Right lobe of liver (tissue), 6 donors: ENCODE results near the gene TNS1. TPM values are rescaled to one million over a fixed set of nuclear protein-coding genes. Genes with fewer than 3 reads are reported as not detected.

Experiments
- ATAC-seq, 4 donors: fragments of 200-7000 bp; cut with Tn5 transposase; one replicate each; pipeline ENCODE4 v1.9.1; 2020; ENCODE audit warnings: mild to moderate bottlenecking in 4 of 4, moderate library complexity in 4 of 4
- DNase-seq, 3 donors: peaks; one replicate each; pipeline ENCODE4 v3.0.0-alpha.2; 2020
- H3K27ac ChIP-seq, 3 donors: fragments of 200-600 bp; one replicate each; pipeline ENCODE4 v1.8.0; 2022
- H3K27me3 ChIP-seq, 2 donors: fragments of 200-600 bp; one replicate each; pipeline ENCODE4 v1.8.0; 2022
- H3K36me3 ChIP-seq, 4 donors: fragments of 200-600 bp; sonication (generic) in 1 of 4; one replicate each; pipeline versions ENCODE4 v1.5.1 to v1.8.0; 2017 to 2022; ENCODE audit warnings: control low read depth in 1 of 4
- H3K4me1 ChIP-seq, 4 donors: fragments of 200-600 bp; sonication (generic) in 1 of 4; one replicate each; pipeline versions ENCODE4 v1.5.1 to v1.8.0; 2017 to 2022; ENCODE audit warnings: control low read depth in 1 of 4
- H3K4me3 ChIP-seq, 3 donors: fragments of 200-600 bp; one replicate each; pipeline ENCODE4 v1.8.0; 2022
- H3K9me3 ChIP-seq, 4 donors: fragments of 200-600 bp; sonication (generic) in 1 of 4; one replicate each; pipeline versions ENCODE4 v1.5.1 to v1.8.0; 2017 to 2022; ENCODE audit warnings: control low read depth in 1 of 4
- CTCF ChIP-seq, 4 donors: fragments of 200-600 bp in 3 of 4; fragments of 450-650 bp in 1 of 4; IDR thresholded peaks; one replicate each; pipeline versions ENCODE4 v1.5.1 to v1.8.0; 2016 to 2022; ENCODE audit warnings: antibody characterized with exemption in 4 of 4, mild to moderate bottlenecking in 2 of 4
- POLR2A ChIP-seq: fragments of 450-650 bp; IDR thresholded peaks from one replicate; pipeline ENCODE4 v1.6.1; 2017; ENCODE audit warnings: antibody characterized with exemption, mild to moderate bottlenecking
- WGBS: methylation state at CpG from one replicate; pipeline ENCODE4 v1.1.6; 2018; ENCODE audit warnings: low coverage, low lambda C conversion rate; ENCODE audit not compliant: insufficient coverage; ENCODE audit errors: missing lambda C conversion rate; 5-methylcytosine and 5-hydroxymethylcytosine counted together
- intact Hi-C, 2 donors: fragments of 100-400 bp; cut with DNase I; formaldehyde crosslinking; loops; one replicate each; pipeline versions ENCODE4 v1.11.2 to v1.14.1; 2022
- total RNA-seq, 6 experiments: library from RNA; depleted of rRNA in 2 of 6; stranded (reverse); fragments of >200 nt in 2 of 6; fragmentation: NEBNext Ultra II Directional in 3 of 6; extraction: Animal tissue kit (Norgen Biotek cat#: 25700) in 3 of 6; gene quantifications; one replicate each; pipeline versions ENCODE4 v1.1.0 to v1.2.4, GENCODE V29; 2016 to 2023
- donor health status: DM: no; HTN: yes; CAD: no.
- donor health status: DM: no; HTN: no; CAD: no.
- donor health status: DM: no; HTN: no; CAD: no.
- donor health status: DM: no; HTN: yes; CAD: no.
- donor health status: DM: no; HTN: yes; CAD: no.

TNS1 gene
- total RNA-seq, 6 experiments from 2014 or later, result 68.4 to 209 (median 99.2) TPM

GRCh38 chr2:217911283-217912097 is 91.3 kb downstream of the TNS1 start:
- WGBS, result 32% methylated on average over 5 of the region's 9 CpGs
- TF ChIP-seq POLR2A, result no peak
- no peak for TF ChIP-seq CTCF (IDR thresholded peaks at IDR 0.05)
- peaks cover 0 to 7% (median 2%) of the 10 kb centered on the region in 4 donors for H3K36me3 ChIP-seq
- ATAC-seq, result peak in 3 of 4 donors; percentile 4 to 13 (median 6)
- no peaks in the 10 kb centered on the region for H3K9me3 ChIP-seq
- no peak for DNase-seq
- no peak overlapping the region for H3K4me3 ChIP-seq
- intact Hi-C loops, result no loop called here
- peaks cover 3 to 85% (median 48%) of the 10 kb centered on the region in 4 donors for H3K4me1 ChIP-seq
- no peaks in the 10 kb centered on the region for H3K27me3 ChIP-seq
- peak overlapping the region; percentile 64 to 79 (median 67) for H3K27ac ChIP-seq

DNA sequence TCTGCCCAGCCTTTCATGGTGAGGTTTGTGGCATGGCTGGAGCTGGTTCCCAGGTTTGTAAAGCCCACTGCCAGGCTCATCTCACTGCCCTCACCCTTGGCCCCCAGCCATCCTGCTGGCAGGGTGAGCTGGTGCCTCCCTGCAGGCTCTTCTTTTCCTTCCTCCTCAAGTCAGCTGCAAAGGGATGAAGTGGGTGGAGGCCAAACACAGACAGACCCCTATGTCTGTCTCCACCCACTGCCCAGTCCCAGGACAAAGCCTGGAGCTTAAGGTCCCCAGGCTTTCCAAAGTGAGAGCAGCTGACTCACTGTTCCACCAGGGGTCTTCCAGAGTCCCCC is 92.0 kb downstream of the TNS1 start:
- DNase-seq (no peak), ATAC-seq (no peak)
- H3K4me1 ChIP-seq, result peaks cover 3 to 84% (median 47%) of the 10 kb centered on the region in 4 donors
- intact Hi-C loops, result no loop called here
- H3K27me3 ChIP-seq, result no peaks in the 10 kb centered on the region
- H3K27ac ChIP-seq, result peak overlapping the region; percentile 64 to 79 (median 67)
- no peaks in the 10 kb centered on the region for H3K9me3 ChIP-seq
- peaks cover 0 to 7% (median 4%) of the 10 kb centered on the region in 4 donors for H3K36me3 ChIP-seq
- TF ChIP-seq POLR2A, result no peak
- TF ChIP-seq CTCF (IDR thresholded peaks at IDR 0.05), result no peak
- no peak overlapping the region for H3K4me3 ChIP-seq

GRCh38 chr2:217909156-217909820 is 93.5 kb downstream of the TNS1 start:
- Histone ChIP-seq H3K9me3 (no peaks in the 10 kb centered on the region), H3K4me1 (peaks cover 3 to 84% (median 47%) of the 10 kb centered on the region in 4 donors), H3K27ac (peak overlapping the region; percentile 45 to 51 (median 47)), H3K4me3 (no peak overlapping the region), H3K27me3 (no peaks in the 10 kb centered on the region), H3K36me3 (peaks cover 0 to 12% (median 2%) of the 10 kb centered on the region in 4 donors)
- TF ChIP-seq POLR2A (no peak), CTCF (IDR thresholded peaks at IDR 0.05) (no peak)
- intact Hi-C loops, result no loop called here
- DNase-seq (peak in 1 of 3 donors; percentile 53), ATAC-seq (peak in 1 of 4 donors; percentile 5)
- 51% methylated on average over 5 of the region's 10 CpGs for WGBS

DNA sequence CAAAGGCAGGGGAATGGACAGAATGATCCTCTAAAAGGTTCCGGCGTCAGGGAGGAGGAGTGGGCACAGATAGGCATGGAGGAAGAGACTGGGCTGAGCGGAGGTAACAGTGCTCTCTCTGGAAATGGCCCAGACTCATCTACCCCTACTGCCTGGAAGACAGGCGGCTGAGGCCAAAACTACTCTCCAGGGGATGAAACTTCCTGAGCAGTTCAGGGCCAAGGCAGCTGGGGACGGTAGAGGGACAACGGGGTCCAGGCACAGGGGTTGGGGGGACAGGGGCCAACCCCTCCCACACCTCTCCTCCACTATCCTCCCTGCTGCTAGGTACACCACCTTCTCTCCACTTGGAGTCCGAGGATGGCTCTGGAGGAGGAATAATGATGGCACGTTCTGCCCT is 94.3 kb downstream of the TNS1 start:
- no peaks in the 10 kb centered on the region for H3K27me3 ChIP-seq
- intact Hi-C loops, result no loop called here
- ATAC-seq (no peak), DNase-seq (no peak)
- H3K4me3 ChIP-seq, result no peak overlapping the region
- WGBS, result 63% methylated on average over 6 of the region's 8 CpGs
- peak overlapping the region; percentile 18 to 38 (median 26) for H3K27ac ChIP-seq
- no peaks in the 10 kb centered on the region for H3K9me3 ChIP-seq
- H3K36me3 ChIP-seq, result peaks cover 0 to 12% (median 2%) of the 10 kb centered on the region in 4 donors
- peaks cover 3 to 84% (median 45%) of the 10 kb centered on the region in 4 donors for H3K4me1 ChIP-seq
- TF ChIP-seq POLR2A (no peak), CTCF (IDR thresholded peaks at IDR 0.05) (no peak)
